GM10266 (cell line): ENCODE measurements around the gene PRM1.

ENCODE experiments used
- DNase-seq: peaks from one replicate; pipeline ENCODE4 v3.0.0; 2012; ENCODE audit errors: extremely low spot score
- TF ChIP-seq, protein P1 (sequence below): IDR thresholded peaks from 2 replicates; pipeline ENCODE4 v1.5.1; 2012; ENCODE audit warnings: mild to moderate bottlenecking, low read depth; ENCODE audit not compliant: control insufficient read depth, insufficient read depth; ENCODE audit errors: missing control alignments

The PRM1 gene

DNA sequence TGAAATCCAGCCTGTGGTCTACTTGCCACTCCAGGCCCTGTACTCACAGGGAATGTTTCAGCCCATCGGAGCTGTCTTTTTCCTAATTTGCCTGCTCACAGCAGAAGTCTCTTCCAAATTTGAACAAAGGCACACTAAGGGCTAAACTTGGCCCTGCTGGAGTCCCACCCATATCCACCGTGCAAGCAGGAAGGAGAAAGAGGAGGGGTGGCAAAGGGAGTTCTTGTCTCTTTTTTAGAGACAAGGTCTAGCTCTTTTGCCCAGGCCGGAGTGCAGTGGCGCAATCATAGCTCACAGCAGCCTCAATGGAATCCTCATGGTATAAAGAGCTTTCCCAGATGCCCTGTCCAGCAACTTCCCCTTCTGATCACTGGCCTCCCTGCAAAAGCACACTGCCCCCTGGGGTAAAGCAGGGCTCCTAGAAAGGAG is 2.7 kb upstream of the PRM1 start:
- TF ChIP-seq, protein P1, sequence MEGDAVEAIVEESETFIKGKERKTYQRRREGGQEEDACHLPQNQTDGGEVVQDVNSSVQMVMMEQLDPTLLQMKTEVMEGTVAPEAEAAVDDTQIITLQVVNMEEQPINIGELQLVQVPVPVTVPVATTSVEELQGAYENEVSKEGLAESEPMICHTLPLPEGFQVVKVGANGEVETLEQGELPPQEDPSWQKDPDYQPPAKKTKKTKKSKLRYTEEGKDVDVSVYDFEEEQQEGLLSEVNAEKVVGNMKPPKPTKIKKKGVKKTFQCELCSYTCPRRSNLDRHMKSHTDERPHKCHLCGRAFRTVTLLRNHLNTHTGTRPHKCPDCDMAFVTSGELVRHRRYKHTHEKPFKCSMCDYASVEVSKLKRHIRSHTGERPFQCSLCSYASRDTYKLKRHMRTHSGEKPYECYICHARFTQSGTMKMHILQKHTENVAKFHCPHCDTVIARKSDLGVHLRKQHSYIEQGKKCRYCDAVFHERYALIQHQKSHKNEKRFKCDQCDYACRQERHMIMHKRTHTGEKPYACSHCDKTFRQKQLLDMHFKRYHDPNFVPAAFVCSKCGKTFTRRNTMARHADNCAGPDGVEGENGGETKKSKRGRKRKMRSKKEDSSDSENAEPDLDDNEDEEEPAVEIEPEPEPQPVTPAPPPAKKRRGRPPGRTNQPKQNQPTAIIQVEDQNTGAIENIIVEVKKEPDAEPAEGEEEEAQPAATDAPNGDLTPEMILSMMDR = no peak

DNA sequence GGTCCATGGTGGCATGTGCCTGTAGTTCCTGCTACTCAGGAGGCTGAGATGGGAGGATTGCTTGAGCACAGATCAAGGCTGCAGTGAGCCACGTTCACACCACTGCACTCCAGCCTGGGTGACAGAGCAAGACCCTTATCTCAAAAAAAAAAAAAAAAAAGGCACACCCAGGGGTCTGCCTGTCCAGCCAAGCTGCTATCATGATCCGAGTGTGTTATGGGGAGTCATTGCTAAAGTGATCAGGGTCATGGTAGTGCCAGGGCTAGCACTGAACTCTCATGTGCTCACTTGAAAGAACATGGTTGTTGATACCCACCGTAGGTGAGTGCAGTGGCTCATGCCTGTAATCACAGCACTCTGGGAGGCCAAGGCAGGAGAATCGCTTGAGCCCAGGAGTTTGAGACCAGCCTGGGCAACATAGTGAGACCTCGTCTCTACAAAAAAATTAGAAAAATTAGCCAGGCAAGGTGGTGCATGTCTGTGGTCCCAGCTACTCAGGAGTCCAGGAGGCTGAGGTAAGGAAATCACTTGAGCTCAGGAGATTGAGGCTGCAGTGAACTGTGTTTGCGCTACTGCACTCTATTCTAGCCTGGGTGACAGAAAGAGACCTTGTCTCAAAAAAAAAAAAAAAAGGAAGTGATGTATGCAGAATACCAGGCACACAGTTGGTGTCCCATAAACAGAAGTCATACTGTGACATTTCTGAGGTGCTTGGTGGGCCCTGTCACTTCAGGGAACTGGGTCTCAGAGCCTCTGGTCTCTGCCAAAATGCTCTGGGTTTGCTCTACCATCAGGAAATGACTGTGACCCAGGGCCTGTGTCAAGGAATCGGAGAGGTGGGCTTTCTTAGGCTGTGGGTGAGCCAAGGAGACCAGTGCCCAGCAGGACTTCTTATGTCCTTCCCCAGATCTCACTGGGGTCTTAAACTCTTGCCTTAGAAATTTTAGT is 2.2 kb downstream of the PRM1 start:
- TF ChIP-seq, protein P1 = no peak
- DNase-seq = no peak

More for the DNA sequence above, 2.7 kb upstream of the PRM1 start:
- no peak for DNase-seq

DNA sequence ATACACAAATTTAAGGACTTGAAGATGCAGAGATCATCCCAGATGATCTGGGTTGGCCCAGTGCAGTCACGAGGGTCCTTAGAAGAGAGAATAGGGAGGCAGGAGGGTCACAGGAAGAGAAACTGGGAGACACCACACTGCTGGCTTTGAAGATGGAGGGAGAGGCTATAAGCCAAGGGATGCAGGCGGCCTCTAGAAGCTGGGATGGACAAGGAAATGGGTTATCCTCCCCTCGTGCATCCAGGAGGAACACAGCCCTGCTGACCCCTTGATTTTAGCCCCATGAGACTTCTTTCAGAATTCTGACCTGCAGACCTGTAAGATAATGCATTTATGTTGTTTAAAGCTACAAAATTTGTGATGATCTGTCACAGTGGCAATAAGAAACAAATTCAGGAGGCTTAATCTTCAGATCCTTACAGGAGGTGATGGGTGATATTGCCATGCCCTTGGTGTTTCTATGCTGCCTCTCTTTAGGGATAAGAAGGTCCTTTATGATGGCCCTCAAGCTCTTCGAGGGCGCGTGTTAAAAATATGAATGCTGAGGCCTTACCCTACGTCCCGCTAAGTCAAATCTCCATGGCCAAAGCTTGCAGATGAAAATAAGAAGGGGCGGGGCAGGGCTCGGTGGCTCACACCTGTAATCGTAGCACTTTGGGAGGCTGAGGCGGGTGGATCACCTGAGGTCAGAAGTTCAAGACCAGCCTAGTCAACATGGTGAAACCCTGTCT is 3.4 kb downstream of the PRM1 start:
- no peak for DNase-seq
- TF ChIP-seq, protein P1 = no peak

DNA sequence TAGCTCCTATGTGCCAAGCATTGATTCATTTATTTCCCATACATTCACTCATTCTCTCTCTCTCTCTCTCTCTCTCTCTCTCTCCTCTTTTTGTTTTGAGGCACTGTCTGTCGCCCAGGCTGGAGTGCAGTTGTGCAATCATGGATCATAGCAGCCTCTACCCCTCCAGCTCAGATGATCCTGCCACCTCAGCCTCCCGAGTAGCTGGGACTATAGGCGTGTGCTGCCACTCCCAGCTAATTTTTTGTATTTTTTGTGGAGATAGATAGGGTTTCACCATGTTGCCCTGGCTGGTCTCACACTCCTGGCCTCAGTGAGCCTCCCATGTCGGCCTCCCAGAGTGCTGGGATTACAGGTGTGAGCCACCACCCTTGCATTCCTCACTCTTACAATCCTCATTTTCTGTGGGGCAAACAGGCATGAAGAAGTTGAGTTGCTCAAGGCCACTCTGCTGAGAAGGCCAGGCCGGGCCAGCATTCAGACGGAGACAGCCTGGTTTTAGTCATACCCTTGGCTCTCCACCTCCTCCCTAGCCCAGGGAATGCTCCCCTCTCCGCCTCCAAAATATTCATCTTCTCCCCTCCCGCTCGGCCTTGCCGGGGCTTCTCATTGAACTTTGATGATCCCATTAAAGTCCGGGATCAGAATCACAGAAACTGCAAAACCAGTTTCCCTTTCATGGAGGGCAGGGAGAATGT is 4.1 kb downstream of the PRM1 start:
- TF ChIP-seq, protein P1 = no peak
- DNase-seq = no peak

DNA sequence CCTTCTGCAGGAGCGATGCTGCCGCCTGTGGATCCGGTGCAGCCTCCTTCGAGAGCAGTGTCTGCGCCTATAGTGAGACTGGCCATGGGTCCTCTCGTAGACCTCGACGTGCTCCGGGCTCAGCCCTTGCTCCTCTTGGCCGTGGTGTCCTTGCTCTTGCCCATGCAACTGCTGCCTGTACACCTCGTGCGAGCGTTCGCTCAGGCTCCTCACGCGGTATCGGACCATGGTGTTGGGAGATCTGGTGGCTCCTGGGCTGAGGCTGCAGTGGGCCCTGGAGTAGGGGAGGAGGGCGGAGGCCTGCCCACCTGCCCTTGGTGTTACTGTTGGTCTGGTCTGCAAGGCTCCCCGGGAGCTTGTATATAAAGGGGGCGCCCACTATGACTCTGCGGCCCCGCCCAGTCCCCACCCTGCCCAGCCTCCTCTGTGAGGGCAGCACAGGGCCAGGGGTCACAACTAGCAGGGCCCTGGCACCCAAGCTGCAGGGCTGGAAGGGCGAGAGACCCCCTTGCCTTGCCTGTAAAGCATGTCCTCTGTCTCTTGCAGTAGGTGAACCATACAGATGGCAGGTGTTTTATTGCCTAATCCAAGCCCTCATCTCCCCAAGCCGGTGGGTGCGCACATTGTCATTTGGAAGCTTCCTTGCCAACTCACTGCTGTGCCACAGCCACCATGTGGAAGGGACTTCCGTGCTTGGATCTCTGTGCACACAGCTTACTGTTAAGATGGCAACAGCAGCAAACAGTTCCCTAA is 4.8 kb downstream of the PRM1 start, which contains the start of gene PRM2:
TSS of gene PRM2 (minus strand) at position 338 of the 753 bp plus-strand sequence. CDS start at position 228, 110 bp downstream.
- TF ChIP-seq, protein P1 = no peak
- DNase-seq = no peak

DNA sequence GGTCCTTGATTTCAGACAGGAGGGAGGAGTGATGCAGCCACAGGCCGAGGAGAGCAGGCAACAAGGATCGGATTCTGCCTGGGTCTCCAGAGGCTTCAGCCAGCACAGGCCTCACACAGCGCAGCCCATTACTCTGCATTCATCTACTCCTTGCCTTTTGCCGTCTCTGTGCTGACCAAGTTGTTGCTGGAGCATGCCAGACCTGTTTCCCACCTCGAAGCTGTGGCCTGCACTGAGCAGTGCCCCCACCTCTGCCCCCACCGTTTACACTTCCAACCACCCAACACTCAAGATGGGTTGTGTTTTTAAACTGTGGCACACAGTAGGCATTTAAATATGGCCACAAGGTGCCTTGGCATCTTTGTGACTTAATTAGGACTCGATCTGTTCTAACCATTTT is 6.2 kb downstream of the PRM1 start:
- DNase-seq = no peak
- TF ChIP-seq, protein P1 = no peak
